A549 (cell line): ENCODE results near the gene PAXX.
A peak's percentile ranks its signal among the peaks of the same experiment; 100 is the strongest.

Source experiments
- BHLHE40 ChIP-seq: IDR thresholded peaks from 2 replicates; pipeline ENCODE4 v1.6.1; 2012; ENCODE audit warnings: low read depth, low read length, inconsistent platforms
- EP300 ChIP-seq, 2 experiments: fragments of >200 bp; sonication (Bioruptor Twin); formaldehyde crosslinking; IDR thresholded peaks; 2 replicates in 1 of 2; 3 replicates in 1 of 2; pipeline ENCODE4 v1.6.1; 2016 to 2017
- JUN ChIP-seq, 2 experiments: fragments of >200 bp; sonication (Bioruptor Twin); formaldehyde crosslinking; IDR thresholded peaks; 2 replicates in 1 of 2; 3 replicates in 1 of 2; pipeline ENCODE4 v1.6.1; 2016 to 2017
- NFE2L2 ChIP-seq: fragments of 150-350 bp; conservative IDR thresholded peaks from 2 replicates; pipeline ENCODE4 v1.6.1; 2014; ENCODE audit warnings: low read length
- POLR2A ChIP-seq: IDR thresholded peaks from 2 replicates; pipeline ENCODE4 v1.6.1; 2012; ENCODE audit warnings: mild to moderate bottlenecking, low read length
- RAD21 ChIP-seq, 2 experiments: fragments of >200 bp in 1 of 2; sonication (Bioruptor Twin) in 1 of 2; formaldehyde crosslinking in 1 of 2; IDR thresholded peaks in 1 of 2; conservative IDR thresholded peaks in 1 of 2; 2 replicates in 1 of 2; 3 replicates in 1 of 2; pipeline ENCODE4 v1.6.1; 2012 to 2018; ENCODE audit warnings: inconsistent platforms in 1 of 2
- RFX5 ChIP-seq: fragments of 450-650 bp; IDR thresholded peaks from 2 replicates; pipeline ENCODE4 v1.7.1; 2014; ENCODE audit warnings: antibody characterized with exemption, mild to moderate bottlenecking, moderate library complexity
- RNF2 ChIP-seq: fragments of 200-600 bp; sonication (generic); IDR thresholded peaks from 2 replicates; pipeline ENCODE4 v1.6.1; 2016; ENCODE audit warnings: low read depth, mild to moderate bottlenecking, antibody characterized with exemption, moderate library complexity, borderline replicate concordance
- TF ChIP-seq, protein P1 (sequence below): fragments of >200 bp; sonication (Bioruptor Twin); formaldehyde crosslinking; IDR thresholded peaks from 3 replicates; pipeline ENCODE4 v1.5.1; 2016
- TF ChIP-seq, protein P2 (sequence below): fragments of >200 bp; sonication (Bioruptor Twin); formaldehyde crosslinking; IDR thresholded peaks from 3 replicates; pipeline ENCODE4 v1.6.1; 2016

- TF ChIP-seq RFX5 (no peak), RAD21 (conservative IDR thresholded peaks at IDR 0.05 in 1 of 2, IDR thresholded peaks at IDR 0.05 in 1 of 2) (0 out of 5 replicates have a peak, but pooled peaks of 1 of the 2 experiments have one; percentile 8), NFE2L2 (no peak), EP300 (IDR thresholded peaks at IDR 0.05) (no peak), BHLHE40 (no peak), RNF2 (no peak), JUN (IDR thresholded peaks at IDR 0.05) (no peak), POLR2A (no peak)
- TF ChIP-seq, protein P1, sequence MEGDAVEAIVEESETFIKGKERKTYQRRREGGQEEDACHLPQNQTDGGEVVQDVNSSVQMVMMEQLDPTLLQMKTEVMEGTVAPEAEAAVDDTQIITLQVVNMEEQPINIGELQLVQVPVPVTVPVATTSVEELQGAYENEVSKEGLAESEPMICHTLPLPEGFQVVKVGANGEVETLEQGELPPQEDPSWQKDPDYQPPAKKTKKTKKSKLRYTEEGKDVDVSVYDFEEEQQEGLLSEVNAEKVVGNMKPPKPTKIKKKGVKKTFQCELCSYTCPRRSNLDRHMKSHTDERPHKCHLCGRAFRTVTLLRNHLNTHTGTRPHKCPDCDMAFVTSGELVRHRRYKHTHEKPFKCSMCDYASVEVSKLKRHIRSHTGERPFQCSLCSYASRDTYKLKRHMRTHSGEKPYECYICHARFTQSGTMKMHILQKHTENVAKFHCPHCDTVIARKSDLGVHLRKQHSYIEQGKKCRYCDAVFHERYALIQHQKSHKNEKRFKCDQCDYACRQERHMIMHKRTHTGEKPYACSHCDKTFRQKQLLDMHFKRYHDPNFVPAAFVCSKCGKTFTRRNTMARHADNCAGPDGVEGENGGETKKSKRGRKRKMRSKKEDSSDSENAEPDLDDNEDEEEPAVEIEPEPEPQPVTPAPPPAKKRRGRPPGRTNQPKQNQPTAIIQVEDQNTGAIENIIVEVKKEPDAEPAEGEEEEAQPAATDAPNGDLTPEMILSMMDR, result peak; percentile 38
- TF ChIP-seq, protein P2, sequence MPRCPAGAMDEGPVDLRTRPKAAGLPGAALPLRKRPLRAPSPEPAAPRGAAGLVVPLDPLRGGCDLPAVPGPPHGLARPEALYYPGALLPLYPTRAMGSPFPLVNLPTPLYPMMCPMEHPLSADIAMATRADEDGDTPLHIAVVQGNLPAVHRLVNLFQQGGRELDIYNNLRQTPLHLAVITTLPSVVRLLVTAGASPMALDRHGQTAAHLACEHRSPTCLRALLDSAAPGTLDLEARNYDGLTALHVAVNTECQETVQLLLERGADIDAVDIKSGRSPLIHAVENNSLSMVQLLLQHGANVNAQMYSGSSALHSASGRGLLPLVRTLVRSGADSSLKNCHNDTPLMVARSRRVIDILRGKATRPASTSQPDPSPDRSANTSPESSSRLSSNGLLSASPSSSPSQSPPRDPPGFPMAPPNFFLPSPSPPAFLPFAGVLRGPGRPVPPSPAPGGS, result no peak
Observed at GRCh38 chr9:137035507-137035834, 43.2 kb downstream of the PAXX start.
